Mucosa of gallbladder (tissue), 1 donor: Measurements from ENCODE around the gene ANKRD53. TPM values are rescaled to one million over a fixed set of nuclear protein-coding genes. Genes with fewer than 3 reads are reported as not detected.
A peak's percentile ranks its signal among the peaks of the same experiment; 100 is the strongest.
"Not testable (repeated sequence)": the region's sequence is repeated elsewhere in the genome, so short reads cannot be mapped to it uniquely, and the experiment has no call there.

Experiments used
- DNase-seq: peaks from one replicate; pipeline ENCODE4 v3.0.0-alpha.2; 2020; ENCODE audit warnings: low spot score
- total RNA-seq: library from RNA; stranded (reverse); gene quantifications from one replicate; pipeline ENCODE4 v1.2.1, GENCODE V29; 2021
- donor health status: DM: no; HTN: no; CAD: no.

Gene ANKRD53
- total RNA-seq, 1 donor from 2014 or later = 2.9 TPM

GRCh38 chr2:70990216-70990615 lies 11.8 kb downstream of the ANKRD53 start:
- DNase-seq = no peak

GRCh38 chr2:70991142-70991541 lies 12.7 kb downstream of the ANKRD53 start:
- DNase-seq = no peak

DNA sequence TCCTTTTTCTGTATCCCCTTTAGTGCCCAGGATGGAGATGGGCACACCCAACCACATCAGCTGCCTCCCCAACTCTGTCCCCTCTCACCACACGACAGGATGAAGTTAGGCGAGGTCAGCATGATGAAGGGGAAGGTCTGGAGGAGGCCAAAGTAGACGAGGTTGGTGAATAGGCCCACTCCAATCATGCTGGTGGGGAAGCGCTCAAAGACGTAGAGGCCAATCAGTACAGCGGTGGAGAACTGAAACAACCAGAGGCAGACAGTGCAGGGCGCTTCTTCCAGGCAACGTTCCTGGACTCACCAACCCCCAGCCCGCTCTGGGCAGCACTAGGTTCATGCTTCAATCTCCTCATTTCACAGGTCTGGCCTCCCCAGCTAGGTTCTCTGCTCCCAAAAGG lies 13.3 kb downstream of the ANKRD53 start:
- no peak for DNase-seq

- no peak for DNase-seq
Observed at GRCh38 chr2:70992945-70993853, 14.8 kb downstream of the ANKRD53 start.

DNA sequence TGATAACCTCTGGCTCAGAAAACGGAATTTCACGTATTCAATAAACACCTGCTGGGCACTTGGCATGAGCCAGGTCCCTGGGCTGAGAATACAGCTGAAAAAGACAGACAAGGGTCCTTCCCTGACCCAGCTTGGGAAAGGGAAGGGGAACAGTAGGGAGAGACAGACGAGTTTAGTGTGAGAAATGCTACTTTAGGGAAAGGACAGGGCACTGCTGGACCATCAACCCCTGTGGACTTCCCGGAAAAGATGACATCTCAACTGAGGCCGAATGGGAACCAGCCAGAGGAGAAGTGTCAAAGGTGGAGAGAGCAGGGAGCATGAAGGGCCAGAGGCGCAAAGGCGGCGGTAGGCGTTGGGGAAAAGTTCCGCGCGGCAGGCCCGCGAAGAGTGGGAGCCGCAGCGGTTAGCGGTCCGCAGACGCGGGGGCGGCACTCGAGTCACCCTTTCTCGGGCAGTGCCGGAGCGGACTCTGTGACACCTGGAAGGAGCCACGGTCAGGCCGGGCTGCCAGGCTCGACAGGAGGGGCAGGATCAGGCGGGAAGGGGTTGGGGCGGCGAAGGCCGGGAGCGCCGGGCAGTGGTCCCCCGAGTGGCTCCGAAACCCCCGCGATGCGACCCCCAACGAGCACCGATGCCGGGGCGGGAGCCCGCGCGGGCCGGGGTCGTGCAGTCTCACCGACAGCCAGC lies 15.7 kb downstream of the ANKRD53 start:
- DNase-seq = no peak

DNA sequence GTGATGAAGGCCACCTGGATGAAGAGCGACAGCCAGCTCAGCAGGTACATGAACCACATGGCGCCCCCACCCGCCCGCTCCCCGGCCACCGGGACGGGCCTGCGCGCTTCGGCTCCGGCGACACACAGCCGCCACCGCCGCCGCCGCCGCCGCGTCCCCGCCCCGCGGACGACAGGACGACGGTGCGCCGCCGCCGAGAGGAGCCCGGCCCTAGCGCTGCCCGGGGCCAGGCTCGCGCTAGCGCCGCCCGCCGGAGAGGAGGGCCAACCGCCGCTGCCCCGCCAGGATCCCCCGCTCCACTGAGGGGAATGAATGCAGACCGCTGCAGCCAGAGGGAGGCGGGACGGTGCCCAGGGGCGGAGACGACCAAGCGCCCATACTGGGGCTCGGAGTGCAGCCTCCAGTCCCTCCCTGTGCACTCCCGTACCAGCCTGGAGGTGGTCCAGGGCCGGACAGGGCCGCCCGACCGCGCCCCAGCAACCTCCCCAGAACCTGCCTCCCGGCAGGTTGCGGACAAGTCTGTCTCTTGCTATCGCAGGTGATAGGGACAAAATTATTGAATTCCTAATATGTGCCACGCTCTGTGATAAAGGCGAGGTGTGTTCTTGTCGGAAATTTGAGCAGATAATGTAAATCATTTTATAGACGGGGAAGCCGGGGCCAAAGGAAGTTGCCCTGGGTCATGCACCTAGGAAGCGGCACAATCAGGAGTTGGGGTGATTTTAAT lies 16.4 kb downstream of the ANKRD53 start, which contains the start of gene TEX261:
Gene TEX261, minus strand, starts transcription at position 175 of the 727 bp plus-strand sequence. Its CDS starts 116 bp downstream, at position 59.
- peak; percentile 87 for DNase-seq

GRCh38 chr2:70995426-70995729 lies 16.9 kb downstream of the ANKRD53 start:
- peak; percentile 34 for DNase-seq

DNA sequence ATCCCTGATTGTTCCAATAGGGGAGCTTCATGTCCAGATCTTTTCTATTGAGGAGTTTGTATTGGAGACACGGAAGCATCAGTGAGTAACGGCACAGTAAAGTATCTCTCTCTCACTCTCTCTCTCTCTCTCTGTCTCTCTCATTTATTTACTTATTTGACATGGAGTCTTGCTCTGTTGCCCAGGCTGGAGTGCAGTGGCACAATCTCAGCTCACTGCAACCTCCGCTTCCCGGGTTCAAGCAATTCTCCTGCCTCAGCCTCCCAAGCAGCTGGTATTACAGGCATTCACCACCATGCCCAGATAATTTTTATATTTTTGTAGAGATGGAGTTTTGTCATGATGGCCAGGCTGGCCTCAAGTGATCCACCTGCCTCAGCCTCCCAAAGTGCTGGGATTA lies 20.5 kb downstream of the ANKRD53 start:
- DNase-seq = not testable (repeated sequence)

DNA sequence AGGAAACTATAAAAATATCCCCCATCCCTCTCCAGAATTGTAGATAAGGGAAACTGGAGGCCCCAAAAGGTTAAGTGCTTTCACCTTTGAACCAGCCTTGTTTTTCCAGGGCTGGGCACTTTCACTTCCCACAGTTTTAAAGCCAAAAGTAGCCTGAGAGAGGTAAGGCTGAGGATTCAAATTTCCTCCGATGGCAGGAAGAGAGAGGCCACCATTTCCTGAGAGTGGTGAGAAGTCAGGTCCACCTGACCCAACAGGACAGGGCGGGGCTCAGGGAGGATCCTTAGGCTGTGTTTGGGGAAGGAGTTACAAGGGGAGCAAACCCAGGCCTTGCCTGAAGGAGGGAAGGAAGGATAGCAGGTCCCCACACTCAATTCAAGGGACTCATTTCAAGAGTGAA lies 20.9 kb downstream of the ANKRD53 start:
- DNase-seq = no peak

GRCh38 chr2:70999931-71000330 lies 21.5 kb downstream of the ANKRD53 start:
- not testable (repeated sequence) for DNase-seq

- peak; percentile 67 for DNase-seq
Observed at GRCh38 chr2:71000780-71001591, 22.6 kb downstream of the ANKRD53 start.

- DNase-seq = no peak
Observed at GRCh38 chr2:71001592-71001927, 23.1 kb downstream of the ANKRD53 start.

DNA sequence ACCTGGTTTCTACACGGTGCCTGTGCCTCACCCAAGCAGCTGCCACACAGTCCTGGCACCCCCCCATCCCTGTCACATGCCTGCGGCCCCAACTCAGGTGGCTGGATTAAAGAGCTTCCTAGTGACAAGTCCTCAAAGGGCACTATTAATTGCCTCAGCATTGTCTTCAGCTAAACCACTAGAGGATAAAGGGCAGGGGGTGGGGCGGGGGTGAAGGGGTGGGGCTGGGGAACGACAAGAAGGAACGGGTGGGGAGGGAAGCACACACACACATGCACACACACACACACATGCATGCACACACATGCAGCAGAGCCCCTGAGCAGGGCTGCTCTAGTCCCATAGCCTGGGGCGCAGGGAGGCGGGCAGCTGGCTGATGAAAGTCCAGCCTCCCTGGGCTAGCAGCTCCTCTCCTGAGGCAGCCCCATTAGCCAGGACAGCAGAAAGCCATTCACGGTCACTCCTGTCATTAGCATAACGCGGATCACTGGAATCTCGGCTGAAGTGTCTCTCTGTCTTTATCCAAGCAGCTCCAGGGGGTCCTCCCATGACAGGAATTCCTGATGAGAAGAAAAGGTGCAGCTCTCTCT lies 23.6 kb downstream of the ANKRD53 start:
- DNase-seq = no peak

DNA sequence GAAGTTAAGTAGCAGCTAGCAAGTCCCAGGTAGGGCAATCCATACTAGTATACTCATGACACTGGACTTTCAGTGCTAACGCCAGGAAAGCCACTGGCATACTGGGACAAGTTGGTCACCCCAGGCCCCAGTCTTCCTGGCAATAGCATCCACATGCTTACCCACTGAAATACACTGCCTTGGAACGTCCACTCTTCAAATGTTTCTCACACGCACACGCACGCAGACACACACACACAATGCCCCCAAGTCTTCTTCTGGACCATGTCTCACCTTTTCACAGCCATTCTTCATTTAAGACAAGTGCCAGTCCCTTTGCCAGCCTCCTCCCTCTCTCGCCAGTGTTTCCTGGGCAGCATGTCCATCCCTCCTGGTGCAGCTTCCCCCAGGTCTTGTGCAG lies 25.0 kb downstream of the ANKRD53 start:
- DNase-seq = no peak

- DNase-seq = no peak
Observed at GRCh38 chr2:71003966-71004755, 25.7 kb downstream of the ANKRD53 start.

- no peak for DNase-seq
Observed at GRCh38 chr2:71004857-71005256, 26.4 kb downstream of the ANKRD53 start.

DNA sequence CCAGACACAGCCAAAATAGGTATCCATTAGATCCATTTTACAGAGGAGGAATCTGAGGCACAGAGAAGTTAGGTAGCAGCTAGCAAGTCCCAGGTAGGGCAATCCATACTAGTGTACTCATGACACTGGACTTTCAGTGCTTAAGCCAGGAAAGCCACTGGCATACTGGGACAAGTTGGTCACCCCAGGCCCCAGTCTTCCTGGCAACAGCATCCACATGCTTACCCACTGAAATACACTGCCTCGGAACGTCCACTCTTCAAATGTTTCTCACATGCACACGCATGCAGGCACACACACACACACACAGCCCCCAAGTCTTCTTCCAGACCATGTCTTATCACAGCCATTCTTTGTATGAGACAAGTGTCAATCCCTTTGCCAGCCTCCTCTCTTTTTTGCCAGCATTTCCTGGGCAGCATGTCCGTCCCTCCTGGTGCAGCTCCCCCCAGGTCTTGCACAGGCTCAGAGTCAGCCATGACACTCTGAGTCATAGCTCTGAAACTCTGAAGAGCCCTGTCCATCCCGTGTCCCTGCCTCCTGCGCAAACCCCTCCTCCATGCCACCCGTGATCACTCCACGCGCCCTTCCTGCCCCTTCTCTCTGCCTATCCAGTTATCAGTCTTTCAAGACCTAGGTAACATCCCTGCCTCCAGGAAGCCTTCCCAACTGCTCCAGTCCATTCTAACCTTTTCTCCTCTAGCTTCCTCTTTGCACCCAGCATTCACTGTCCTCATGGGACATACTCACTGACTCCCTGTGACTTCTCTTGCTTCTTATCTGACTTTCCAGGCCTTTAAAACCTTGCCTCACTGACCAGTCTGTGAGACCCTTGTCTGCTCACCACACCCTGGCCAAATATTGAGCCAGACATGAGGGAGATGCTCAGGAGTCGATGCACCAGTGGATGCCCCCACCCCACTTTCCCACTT lies 27.1 kb downstream of the ANKRD53 start:
- DNase-seq = no peak

- no peak for DNase-seq
Observed at GRCh38 chr2:71006323-71006722, 27.9 kb downstream of the ANKRD53 start.
